Activated T-cell treated with anti-CD3 and anti-CD28 coated beads, Interleukin-2, amount 50 U/mL, for 24 hours (primary cell): ENCODE results near the gene LAP3.

ENCODE experiments used
- DNase-seq: peaks from one replicate; pipeline ENCODE4 v3.0.0-alpha.2; 2020
- H3K27ac Mint-ChIP-seq: 2 replicates; pipeline ENCODE4 v1.8.0; 2020; ENCODE audit warnings: mild to moderate bottlenecking, mixed read lengths
- H3K27me3 Mint-ChIP-seq: 2 replicates; pipeline ENCODE4 v1.8.0; 2020; ENCODE audit warnings: mixed read lengths
- H3K36me3 Mint-ChIP-seq: 2 replicates; pipeline ENCODE4 v1.8.0; 2020; ENCODE audit warnings: low read depth, mixed read lengths
- H3K4me1 Mint-ChIP-seq: 2 replicates; pipeline ENCODE4 v1.8.0; 2020; ENCODE audit warnings: low read depth, mixed read lengths
- H3K4me3 Mint-ChIP-seq: 2 replicates; pipeline ENCODE4 v1.8.0; 2020; ENCODE audit warnings: mild to moderate bottlenecking, moderate library complexity, mixed read lengths
- H3K9me3 Mint-ChIP-seq: 2 replicates; pipeline ENCODE4 v1.8.0; 2020; ENCODE audit warnings: mixed read lengths

The LAP3 gene

GRCh38 chr4:17580969-17581368 is 4.0 kb downstream of the LAP3 start:
- Mint-ChIP-seq H3K4me1 (peaks cover 29% of the 10 kb centered on the region), H3K4me3 (no peak overlapping the region), H3K27me3 (no peaks in the 10 kb centered on the region), H3K27ac (peak overlapping the region; percentile 96), H3K9me3 (no peaks in the 10 kb centered on the region), H3K36me3 (peaks cover 87% of the 10 kb centered on the region)
- DNase-seq = no peak

DNA sequence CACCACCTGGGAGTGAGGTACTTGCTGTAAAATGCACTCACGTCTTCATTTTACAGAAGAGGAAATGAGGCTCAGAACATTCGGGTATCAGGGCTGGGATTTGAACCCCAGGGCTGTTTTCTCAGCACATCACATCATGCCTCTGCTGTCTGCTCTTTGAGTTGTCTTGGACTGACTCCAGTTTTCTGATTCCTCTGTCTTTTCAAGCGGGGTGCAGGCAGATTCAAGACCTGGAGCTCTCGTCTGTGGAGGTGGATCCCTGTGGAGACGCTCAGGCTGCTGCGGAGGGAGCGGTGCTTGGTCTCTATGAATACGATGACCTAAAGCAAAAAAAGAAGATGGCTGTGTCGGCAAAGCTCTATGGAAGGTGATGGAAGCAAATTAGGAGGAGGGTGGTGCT is 6.3 kb downstream of the LAP3 start:
- H3K27ac Mint-ChIP-seq = no peak overlapping the region
- H3K4me1 Mint-ChIP-seq = peaks cover 27% of the 10 kb centered on the region
- H3K9me3 Mint-ChIP-seq = no peaks in the 10 kb centered on the region
- no peak for DNase-seq
- H3K27me3 Mint-ChIP-seq = no peaks in the 10 kb centered on the region
- H3K36me3 Mint-ChIP-seq = peaks cover 100% of the 10 kb centered on the region
- H3K4me3 Mint-ChIP-seq = no peak overlapping the region

- no peak for DNase-seq
- no peaks in the 10 kb centered on the region for H3K9me3 Mint-ChIP-seq
- H3K27me3 Mint-ChIP-seq = no peaks in the 10 kb centered on the region
- no peak overlapping the region for H3K4me3 Mint-ChIP-seq
- H3K27ac Mint-ChIP-seq = no peak overlapping the region
- H3K4me1 Mint-ChIP-seq = peaks cover 21% of the 10 kb centered on the region
- H3K36me3 Mint-ChIP-seq = peaks cover 100% of the 10 kb centered on the region
Measured at GRCh38 chr4:17583941-17584340, 6.9 kb downstream of the LAP3 start.

DNA sequence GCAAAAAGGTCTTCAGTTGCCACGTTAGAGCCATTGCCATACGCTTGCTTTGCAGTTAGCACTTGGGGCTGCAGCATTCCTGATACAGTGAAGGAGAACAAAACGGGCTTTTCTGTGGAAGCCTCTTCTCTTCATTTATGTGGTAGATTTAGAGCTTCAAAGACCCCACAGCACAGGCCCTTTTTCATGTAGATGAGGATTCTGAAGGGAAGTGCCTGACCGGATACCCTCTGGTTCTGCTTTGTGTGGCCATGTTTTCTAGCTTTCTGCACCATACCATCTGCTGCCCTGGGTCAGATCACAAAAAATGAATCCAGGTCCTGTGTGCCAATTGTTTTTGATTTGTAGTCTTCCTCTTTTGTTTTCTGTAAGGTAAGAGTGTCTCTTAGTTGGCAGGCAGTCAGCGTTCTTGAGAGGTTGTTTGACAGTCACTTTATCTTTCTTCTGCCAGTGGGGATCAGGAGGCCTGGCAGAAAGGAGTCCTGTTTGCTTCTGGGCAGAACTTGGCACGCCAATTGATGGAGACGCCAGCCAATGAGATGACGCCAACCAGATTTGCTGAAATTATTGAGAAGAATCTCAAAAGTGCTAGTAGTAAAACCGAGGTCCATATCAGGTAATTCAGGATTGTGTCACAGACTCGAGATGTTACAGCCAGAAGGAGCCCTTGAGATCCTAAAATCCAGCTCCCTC is 7.7 kb downstream of the LAP3 start:
- peaks cover 100% of the 10 kb centered on the region for H3K36me3 Mint-ChIP-seq
- peaks cover 14% of the 10 kb centered on the region for H3K4me1 Mint-ChIP-seq
- no peak overlapping the region for H3K4me3 Mint-ChIP-seq
- DNase-seq = no peak
- no peak overlapping the region for H3K27ac Mint-ChIP-seq
- H3K9me3 Mint-ChIP-seq = no peaks in the 10 kb centered on the region
- H3K27me3 Mint-ChIP-seq = no peaks in the 10 kb centered on the region

- H3K27me3 Mint-ChIP-seq = no peaks in the 10 kb centered on the region
Measured at GRCh38 chr4:17587094-17587822, 10.3 kb downstream of the LAP3 start.

GRCh38 chr4:17589355-17589754 is 12.4 kb downstream of the LAP3 start:
- Mint-ChIP-seq H3K4me3 (no peak overlapping the region), H3K9me3 (no peaks in the 10 kb centered on the region), H3K27ac (no peak overlapping the region), H3K27me3 (no peaks in the 10 kb centered on the region), H3K36me3 (peaks cover 94% of the 10 kb centered on the region), H3K4me1 (peaks cover 21% of the 10 kb centered on the region)
- DNase-seq = no peak

More at GRCh38 chr4:17587094-17587822, 10.3 kb downstream of the LAP3 start:
- Mint-ChIP-seq H3K36me3 (peaks cover 94% of the 10 kb centered on the region), H3K9me3 (no peaks in the 10 kb centered on the region), H3K27ac (peak overlapping the region; percentile 40), H3K4me1 (peaks cover 11% of the 10 kb centered on the region), H3K4me3 (no peak overlapping the region)
- DNase-seq = no peak

GRCh38 chr4:17595471-17596005 is 18.5 kb downstream of the LAP3 start:
- no peaks in the 10 kb centered on the region for H3K27me3 Mint-ChIP-seq
- no peak overlapping the region for H3K27ac Mint-ChIP-seq
- no peak for DNase-seq
- peaks cover 90% of the 10 kb centered on the region for H3K36me3 Mint-ChIP-seq
- peaks cover 17% of the 10 kb centered on the region for H3K4me1 Mint-ChIP-seq
- no peaks in the 10 kb centered on the region for H3K9me3 Mint-ChIP-seq
- no peak overlapping the region for H3K4me3 Mint-ChIP-seq

- Mint-ChIP-seq H3K4me1 (peaks cover 7% of the 10 kb centered on the region), H3K36me3 (peaks cover 92% of the 10 kb centered on the region), H3K27me3 (no peaks in the 10 kb centered on the region), H3K9me3 (no peaks in the 10 kb centered on the region), H3K27ac (no peak overlapping the region), H3K4me3 (no peak overlapping the region)
- no peak for DNase-seq
Measured at GRCh38 chr4:17597517-17597916, 20.5 kb downstream of the LAP3 start.

GRCh38 chr4:17599826-17600225 is 22.8 kb downstream of the LAP3 start:
- Mint-ChIP-seq H3K4me1 (no peaks in the 10 kb centered on the region), H3K27me3 (no peaks in the 10 kb centered on the region), H3K27ac (no peak overlapping the region), H3K4me3 (no peak overlapping the region), H3K9me3 (no peaks in the 10 kb centered on the region), H3K36me3 (peaks cover 80% of the 10 kb centered on the region)
- DNase-seq = no peak

- peaks cover 74% of the 10 kb centered on the region for H3K36me3 Mint-ChIP-seq
- H3K4me3 Mint-ChIP-seq = no peak overlapping the region
- no peaks in the 10 kb centered on the region for H3K27me3 Mint-ChIP-seq
- DNase-seq = no peak
- H3K27ac Mint-ChIP-seq = peak overlapping the region; percentile 39
- H3K9me3 Mint-ChIP-seq = no peaks in the 10 kb centered on the region
- no peaks in the 10 kb centered on the region for H3K4me1 Mint-ChIP-seq
Measured at GRCh38 chr4:17605236-17605635, 28.2 kb downstream of the LAP3 start.

DNA sequence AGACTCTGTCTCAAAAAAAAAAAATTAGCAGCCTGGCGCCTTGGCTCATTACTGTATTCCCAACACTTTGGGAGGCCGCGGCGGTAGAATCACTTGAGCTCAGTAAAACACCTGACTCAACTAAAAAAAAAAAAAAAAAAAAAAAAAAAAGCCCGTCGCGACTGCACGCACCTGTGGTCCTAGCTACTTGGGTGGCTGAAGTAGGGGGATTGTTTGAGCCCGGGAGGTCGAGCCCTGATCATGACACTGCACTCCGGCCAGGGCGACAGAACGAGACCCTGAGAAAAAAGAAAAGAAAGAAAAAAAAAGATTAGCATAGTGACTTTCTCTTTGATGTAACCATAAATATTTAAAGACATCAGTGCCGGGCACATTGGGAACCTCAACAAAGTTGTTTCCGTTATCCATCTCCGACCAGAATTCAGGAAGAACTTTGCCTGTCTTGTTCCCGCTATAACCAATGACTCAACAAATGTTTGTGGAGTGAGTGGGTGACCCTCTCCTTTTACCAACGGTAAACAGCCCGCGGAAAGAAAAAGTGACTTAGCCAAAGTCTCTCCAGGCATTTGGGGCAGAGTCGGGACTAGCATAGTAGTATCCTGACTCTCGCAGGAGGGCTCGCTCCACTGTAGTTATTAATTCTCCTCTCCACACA is 36.9 kb downstream of the LAP3 start:
- no peaks in the 10 kb centered on the region for H3K9me3 Mint-ChIP-seq
- DNase-seq = peak; percentile 55
- peak overlapping the region; percentile 99 for H3K27ac Mint-ChIP-seq
- peaks cover 30% of the 10 kb centered on the region for H3K4me1 Mint-ChIP-seq
- peaks cover 47% of the 10 kb centered on the region for H3K36me3 Mint-ChIP-seq
- peak overlapping the region; percentile 97 for H3K4me3 Mint-ChIP-seq
- H3K27me3 Mint-ChIP-seq = no peaks in the 10 kb centered on the region

DNA sequence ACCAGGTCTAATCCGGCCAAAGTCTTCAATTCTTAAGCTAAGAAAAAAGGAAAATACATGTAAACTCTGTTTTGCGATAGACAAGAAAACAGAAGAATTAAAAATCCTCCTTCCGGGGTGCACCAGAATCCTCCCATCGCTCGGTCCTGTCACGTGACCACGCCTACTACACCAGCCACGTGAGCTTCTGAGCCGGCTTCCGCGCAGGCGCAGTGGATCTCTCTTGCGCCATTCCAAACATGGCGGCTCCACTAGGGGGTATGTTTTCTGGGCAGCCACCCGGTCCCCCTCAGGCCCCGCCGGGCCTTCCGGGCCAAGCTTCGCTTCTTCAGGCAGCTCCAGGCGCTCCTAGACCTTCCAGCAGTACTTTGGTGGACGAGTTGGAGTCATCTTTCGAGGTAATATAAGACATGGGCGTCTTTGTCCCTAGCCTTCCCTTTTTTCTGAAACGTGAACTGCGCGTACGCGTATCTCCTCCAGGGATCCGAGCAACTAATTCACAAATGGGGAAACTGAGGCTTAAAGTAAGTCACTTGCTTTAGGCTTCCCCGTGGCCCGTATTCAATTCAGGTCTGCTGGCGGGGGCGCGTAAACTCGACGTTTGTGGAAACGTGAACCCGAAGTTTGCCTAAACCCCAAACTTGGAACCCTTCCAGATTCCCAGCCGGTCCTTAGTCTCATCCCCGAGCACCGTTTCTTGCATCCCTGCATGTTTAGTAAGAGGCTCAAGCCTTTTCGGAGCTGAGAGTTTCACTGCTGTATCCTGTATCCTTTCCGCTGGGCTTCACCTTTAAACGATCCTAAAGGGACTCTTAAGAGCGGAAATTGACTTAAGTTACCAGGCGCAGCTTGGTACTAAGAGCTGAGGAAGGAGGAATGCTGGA is 37.7 kb downstream of the LAP3 start, which contains the start of gene MED28:
Gene MED28, plus strand, starts transcription at position 226 of the 884 bp plus-strand sequence. Its CDS starts 14 bp downstream, at position 240.
- DNase-seq = peak; percentile 94
- Mint-ChIP-seq H3K4me1 (peaks cover 37% of the 10 kb centered on the region), H3K27ac (peak within 1 kb of the TSS; percentile 99)

GRCh38 chr4:17616283-17616682 is 39.3 kb downstream of the LAP3 start:
- Mint-ChIP-seq H3K4me1 (peaks cover 40% of the 10 kb centered on the region), H3K4me3 (peak overlapping the region; percentile 77), H3K36me3 (peaks cover 68% of the 10 kb centered on the region), H3K27ac (peak overlapping the region; percentile 87), H3K27me3 (no peaks in the 10 kb centered on the region), H3K9me3 (no peaks in the 10 kb centered on the region)
- no peak for DNase-seq

More for the DNA sequence above, 37.7 kb downstream of the LAP3 start, which contains the start of gene MED28:
- Mint-ChIP-seq H3K36me3 (peaks cover 55% of the 10 kb centered on the region), H3K27me3 (no peaks in the 10 kb centered on the region), H3K9me3 (no peaks in the 10 kb centered on the region), H3K4me3 (peak within 1 kb of the TSS; percentile 97)

GRCh38 chr4:17618926-17619325 is 41.9 kb downstream of the LAP3 start:
- no peak for DNase-seq
- Mint-ChIP-seq H3K27ac (peak overlapping the region; percentile 88), H3K27me3 (no peaks in the 10 kb centered on the region), H3K36me3 (peaks cover 89% of the 10 kb centered on the region), H3K9me3 (no peaks in the 10 kb centered on the region), H3K4me3 (peak overlapping the region; percentile 23), H3K4me1 (peaks cover 37% of the 10 kb centered on the region)
